HG03460 (cell line): Measurements from ENCODE around the gene XRCC4.
A peak's percentile ranks its signal among the peaks of the same experiment; 100 is the strongest.

Experiments used
- ATAC-seq: cut with Tn5 transposase; IDR thresholded peaks from one replicate; pipeline ENCODE4 v1.9.1; 2021; ENCODE audit not compliant: unreplicated experiment

XRCC4 gene

DNA sequence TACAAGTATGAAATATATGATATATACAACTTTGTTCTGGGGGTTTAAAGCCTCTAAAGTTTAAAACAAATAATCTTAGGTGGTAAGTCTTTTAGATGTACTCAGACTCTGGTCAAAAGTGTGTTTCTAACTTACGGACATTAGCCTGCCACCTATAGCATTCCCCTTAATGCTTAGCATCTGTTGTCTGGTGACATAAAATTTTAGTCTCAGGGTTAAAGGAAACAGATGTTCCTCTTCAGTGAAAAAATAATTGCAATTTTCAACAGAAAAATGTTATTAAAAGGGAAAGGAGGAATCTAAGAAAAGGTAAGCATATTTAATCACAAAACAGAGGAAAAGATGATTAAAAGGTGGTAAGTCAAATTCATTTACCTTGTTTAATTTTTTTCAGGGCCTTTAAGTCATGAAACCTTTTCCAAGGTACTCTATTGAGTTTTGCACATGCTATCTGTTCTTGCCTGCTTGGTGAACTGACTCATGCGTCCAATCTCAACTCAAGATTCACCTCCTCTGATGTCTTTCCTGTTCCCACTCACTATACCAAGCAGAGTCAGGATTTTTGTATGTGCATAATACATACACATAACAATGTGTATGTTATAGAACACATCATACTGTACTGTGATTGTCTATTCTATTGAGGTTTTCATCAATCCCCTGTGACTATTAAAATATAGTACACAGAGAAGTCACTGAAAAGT, 8.1 kb upstream of the XRCC4 start:
- ATAC-seq = no peak

DNA sequence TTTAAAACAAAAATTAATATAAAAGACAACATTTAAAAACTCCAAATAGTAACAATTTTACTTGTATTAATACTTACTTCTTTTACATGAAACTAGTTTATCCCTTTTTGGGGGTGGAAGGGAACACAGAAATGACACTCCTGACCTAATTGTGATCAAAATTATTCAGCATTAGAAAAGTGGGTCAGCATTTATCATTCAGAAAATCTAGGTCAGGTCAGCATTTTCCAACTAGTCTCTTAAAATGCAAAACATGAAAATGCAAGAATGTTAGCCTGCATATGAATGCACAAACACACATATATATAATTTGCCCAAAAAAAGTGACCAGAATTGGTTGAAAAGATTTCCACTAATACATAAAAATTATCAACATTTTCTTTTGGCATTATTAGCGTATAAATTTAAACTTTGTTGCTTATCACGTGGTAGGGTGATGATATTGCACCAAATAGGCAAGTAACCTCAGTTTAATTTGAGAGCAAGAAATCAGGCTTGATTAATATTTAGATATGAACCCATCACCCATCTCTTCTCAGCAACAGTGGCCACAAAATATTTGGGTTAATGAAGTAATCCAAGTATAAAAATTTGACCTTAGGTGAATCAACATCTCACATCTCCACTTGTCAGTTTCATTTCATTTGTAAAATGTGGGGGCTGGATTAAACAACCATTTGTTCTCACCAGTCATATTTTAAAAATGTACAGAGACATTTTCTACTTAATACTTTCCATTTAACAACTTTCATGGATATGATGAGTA, 5.9 kb upstream of the XRCC4 start:
- no peak for ATAC-seq

DNA sequence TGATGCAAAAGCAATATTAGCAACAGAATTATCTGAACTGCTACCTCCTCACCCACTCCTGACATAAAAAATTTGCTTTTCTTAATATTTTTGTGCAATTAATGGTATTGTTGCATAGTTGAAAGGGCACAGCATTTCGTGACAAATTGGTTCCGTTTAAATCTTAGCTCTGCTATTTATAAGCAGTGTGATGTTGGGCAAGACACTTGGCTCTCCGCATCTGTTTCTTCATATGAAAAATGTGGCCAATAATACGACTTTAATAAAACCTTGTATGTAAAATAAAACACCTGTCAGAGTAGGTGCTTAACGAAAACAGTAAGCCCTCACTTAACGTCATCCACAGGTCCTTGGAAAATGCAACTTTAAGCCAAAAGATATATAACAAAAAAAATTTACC, 4.4 kb upstream of the XRCC4 start:
- no peak for ATAC-seq

DNA sequence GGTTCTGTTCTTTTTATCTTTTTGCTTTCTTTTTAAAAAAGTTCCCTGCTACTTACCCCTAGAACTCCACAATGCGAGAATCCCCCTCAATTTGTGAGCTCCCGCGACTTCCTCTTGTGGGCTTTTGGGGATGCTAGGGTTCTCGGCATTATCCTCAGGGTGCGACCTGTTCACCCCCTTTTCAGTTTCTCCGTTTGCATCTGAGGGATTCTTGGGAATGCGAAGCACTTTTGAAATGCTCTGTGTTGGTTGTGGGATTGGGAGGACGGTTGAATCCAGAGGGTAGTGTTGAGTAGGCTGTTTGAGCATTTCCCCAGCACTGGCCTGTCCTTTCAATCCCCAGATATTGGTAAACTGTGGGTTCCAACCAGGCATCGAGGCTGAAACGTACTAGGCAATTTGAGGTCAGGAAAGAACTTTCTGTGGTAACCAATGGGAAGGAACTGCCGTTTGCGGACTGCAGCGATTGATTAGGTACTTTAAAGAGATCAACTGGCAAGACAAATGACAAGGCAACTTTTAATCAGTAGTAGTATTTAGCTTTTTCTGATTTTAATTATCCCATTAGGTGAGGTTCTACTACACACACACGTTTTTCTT, 415 bp downstream of the XRCC4 start:
- ATAC-seq = peak; percentile 12

DNA sequence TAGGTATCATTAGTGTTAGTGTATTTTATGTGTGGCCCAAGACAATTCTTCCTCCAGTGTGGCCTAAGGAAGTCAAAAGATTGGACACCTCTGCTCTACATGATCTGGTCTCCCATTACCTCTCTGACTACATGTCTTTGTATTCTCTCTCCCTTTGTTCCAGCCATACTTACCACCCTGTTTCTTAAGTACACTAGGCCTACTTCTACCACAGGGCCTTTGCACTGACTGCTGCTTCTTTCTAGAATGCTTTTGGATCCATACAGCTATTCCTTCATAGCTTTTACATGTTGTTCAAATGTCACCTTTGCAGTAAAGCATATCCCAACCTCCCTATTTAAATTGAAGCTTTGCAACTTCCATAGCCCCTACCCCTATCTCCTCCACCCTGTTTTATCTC, 5.4 kb downstream of the XRCC4 start:
- ATAC-seq = no peak

DNA sequence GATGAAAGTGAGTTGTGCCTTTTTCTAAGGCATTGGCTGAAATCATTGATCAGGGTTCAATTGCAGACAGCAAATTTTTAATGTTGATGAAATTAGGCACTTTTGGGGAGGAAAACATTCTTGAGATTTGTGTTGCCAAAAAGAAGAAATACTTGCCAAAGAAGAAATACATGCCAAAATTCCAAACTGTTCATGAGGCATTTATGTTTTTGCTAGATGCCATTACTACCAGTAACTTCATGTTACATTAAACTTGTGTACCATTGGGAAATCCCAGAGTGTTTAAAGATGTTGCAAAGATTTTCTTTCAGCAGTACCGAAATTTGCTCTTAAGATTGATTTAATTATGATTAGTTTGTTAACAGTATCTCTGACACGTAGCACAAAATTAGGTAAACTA, 7.0 kb downstream of the XRCC4 start:
- no peak for ATAC-seq

DNA sequence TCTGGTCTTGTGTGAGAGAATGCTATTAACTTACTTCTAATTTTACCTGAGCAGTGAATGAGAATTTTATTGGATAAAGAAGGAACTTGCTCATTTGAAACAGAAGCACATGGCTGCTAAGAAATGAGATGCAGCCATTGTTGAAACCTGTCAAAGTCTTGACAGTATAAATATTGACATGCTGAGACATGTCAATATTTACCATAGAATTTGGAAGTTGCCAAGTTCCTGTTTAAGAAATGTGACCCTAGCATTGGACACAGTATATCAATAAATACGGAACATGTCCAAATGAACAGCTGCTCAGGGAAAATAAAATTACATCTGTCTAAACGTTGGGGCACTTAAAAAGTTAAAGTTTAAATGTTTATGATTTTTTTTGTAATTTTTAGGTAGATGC, 7.8 kb downstream of the XRCC4 start:
- no peak for ATAC-seq

DNA sequence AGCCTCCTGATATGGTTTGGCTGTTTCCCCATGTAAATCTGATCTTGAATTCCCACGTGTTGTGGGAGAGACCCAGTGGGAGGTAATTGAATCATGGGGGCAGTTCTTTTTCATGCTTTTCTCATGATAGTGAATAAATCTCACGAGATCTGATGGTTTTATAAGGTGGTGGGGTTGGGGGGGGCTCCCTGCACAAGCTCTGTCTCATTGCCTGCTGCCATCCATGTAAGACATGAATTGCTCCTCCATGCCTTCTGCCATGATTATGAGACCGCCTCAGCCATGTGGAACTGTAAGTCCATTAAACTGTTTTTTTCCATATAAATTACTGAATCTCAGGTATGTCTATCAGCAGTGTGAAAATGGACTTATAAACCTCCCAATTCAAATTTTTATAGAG, 12.8 kb downstream of the XRCC4 start:
- no peak for ATAC-seq

DNA sequence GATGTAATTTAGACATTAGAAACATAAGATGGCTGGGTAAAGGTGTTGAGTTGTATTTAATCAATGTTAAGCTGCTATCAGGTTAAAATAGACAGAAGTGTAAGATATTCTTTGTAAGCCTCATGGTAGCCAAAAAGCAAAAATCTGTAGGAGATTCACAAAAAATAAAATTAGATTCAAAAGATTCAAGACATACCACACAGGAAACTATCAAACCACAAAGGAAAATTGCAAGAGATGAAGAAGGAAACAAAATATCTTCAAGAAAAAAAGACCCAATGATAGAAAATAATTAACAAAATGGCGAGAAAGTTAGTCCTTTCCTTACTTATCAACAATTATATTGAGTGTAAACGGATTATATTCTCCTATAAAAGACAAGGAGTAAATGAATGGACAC, 15.3 kb downstream of the XRCC4 start:
- no peak for ATAC-seq

DNA sequence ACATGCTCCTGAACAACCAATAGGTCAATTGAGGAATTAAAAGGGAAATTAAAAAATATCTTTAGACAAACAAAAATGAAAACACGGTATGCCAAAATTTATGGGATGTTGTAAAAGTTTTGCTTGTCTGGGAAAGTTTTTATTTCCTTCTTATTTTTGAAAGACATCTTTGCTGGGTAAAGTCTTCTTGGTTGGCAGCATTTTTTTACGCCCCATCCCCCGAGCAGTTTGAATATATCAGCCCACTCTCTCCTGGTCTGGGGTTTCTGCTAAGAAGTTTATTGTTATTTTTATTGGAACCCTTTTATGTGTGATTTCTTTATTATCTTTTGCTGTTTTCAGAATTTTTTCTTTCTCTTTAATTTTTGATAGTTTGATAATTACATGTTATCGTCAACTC, 16.3 kb downstream of the XRCC4 start:
- no peak for ATAC-seq

DNA sequence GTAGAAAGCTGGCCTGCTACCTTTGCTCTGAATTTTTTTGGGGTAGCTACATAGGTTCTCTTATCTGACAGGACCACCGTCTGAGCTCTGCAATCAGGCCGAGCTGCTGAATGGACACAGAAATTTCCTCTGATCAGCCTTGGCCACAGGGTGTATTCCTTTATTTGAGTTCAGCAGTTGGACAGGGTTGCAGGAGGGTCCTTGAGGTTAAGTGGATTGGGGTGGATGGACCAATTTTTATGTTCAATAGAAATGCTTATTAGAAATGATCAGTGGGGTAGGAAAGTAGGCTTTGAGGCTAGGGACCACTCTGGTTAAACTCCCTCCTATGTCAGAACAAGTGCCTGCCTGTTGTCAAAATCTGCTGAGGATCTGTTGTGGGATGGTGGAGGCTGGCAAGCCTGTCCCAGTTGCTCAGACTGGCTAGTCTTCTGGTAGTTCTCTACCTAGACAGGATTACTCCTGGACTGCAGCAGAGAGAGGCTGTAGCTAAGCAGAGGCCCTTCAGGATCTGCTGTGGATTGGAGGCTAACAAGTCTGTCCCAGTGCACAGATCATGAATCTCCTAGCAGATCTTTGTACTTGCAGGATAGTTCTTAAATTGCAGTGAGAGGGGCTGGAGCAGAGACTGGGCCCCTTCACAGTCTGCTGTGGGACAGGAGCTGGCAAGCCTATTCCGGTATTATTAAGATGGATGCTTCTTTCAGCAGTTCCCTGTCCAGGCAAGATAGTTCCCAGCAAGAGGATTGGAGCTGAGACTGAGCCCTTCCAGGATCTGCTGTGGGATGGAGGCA, 18.0 kb downstream of the XRCC4 start:
- ATAC-seq = no peak

DNA sequence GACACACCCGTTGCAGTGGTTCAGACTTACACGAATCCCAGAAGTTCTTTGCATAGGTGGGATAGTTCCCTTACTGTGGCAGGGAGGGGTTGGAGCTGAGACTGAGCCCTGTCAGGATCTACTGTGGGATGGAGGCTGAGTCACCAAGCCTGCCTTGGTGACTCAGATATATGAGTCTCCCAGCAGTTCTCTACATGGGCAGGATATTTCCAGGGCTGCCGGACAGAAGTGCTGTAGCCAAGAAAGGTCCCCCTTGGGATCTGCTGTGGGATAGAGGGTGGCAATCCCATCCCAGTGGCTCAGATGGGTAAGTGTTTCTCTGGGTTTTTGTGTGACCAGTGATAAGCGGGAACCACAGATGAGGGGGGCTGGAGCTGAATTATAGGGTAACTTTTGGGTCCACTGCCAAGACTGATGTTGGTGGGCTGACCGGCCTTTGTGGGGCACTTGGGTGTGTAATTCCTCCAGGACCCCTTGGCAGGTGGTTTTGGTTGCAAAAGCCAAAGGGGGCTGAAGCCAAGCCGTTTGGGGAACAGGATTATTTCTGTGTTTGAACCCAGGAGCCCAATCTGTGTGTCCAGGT, 18.7 kb downstream of the XRCC4 start:
- no peak for ATAC-seq

DNA sequence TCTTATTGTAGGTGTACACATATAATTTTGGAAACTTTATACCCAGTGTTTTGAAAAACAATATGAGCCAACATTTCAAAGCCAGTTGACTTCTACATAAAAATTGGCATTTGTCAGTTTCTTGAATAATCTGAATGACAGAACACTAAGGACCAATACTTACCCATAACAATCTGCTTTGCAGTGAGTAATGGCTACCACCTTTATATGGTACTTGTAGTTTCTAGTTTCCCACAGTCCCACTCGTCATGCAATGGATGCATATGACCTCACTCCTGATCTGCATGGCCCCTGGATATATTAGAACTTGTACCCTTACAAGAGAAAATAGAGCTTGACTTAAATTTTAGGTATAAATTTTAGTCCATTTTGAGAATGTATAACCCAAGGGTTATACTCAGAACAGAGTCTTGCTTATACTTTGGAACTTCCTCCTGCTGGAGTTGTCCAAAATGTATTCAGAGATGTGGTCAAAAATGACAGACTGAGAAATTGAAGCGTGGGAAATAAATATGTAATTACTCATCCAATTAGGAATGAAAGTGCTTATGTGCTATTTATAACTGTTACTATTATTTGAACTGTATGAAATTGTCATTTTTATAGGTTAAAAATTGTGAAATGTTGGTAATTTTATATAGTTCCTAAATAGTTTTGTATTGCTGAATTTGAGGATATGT, 19.5 kb downstream of the XRCC4 start:
- ATAC-seq = no peak

DNA sequence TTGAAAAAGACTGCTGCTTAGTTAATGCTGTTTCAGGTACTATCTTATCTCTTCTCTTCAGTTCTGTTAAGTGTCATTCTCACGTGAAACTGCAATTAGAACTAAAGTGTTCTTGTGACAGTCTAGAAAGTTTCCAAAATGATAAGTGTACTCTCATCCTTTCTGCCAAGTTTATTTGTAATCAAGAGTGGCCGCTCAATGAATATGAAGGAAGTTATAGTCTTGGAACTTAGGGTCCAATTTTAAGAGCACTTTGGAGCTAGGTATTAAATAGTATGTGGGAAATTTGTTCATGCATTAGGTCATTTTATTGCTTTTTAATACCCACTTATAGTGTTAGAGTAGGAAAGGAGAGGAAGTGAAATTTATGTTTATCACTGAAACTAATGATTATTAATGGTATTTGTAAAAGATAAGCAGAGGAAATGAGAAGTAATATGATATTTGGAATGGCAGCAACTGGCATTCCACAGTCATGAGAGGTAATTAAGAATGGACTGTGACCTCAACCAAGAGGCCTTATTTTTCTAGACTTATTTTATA, 20.4 kb downstream of the XRCC4 start:
- no peak for ATAC-seq

DNA sequence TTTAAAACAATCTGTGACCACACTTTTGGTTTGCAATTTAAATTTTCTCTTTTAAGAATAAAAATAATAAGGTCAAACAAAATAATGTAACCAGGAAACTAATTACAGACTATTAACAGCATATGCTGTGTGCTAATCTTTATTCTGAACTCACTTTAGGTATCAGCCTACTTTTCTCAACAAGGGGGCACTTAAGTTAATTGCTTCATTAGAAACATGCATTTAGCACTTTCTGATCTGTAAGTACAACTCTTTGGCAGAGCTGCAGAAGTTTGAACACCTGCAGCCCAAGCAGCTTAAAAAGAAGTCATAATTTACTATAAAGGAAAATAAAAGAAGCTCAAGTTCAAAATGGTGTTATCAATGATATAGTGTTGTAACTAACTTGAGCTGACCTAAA, 21.7 kb downstream of the XRCC4 start:
- no peak for ATAC-seq

DNA sequence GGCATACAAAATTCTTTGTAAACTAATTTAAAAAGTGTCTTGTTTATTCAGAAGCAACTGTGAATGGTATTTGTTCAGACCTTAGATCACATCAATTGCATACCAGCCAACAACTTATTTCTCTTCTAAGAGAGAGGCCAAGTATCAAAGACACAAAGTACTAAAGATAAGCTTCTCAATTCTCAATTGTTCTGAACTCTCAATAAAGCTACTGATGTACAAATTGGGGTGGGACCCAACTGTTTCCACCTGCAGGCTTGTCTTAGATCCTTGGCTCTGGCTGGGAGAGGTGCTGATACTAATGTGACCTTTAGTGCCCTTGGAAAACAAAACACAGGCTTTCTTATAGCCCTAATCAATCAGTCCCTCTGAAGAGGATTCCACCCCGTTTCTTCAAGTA, 22.1 kb downstream of the XRCC4 start:
- ATAC-seq = no peak

DNA sequence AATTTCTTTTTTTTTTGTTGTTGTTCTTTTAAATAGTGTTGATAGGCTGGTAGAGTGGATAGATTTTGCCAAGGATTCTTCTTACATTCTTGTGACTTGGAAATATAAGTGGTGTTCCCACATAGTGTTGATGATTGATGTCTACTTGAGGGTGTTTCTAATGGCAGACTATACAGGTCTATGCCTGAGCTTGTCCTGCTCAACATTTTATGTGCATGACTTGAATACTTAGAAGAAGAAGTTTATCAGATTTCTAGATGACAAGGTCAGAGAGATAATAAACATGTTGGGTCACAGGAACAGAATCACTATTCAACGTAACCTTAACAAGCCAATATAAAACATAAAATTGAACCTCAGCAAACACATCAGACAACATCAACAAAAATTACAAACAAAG, 24.2 kb downstream of the XRCC4 start:
- ATAC-seq = no peak

DNA sequence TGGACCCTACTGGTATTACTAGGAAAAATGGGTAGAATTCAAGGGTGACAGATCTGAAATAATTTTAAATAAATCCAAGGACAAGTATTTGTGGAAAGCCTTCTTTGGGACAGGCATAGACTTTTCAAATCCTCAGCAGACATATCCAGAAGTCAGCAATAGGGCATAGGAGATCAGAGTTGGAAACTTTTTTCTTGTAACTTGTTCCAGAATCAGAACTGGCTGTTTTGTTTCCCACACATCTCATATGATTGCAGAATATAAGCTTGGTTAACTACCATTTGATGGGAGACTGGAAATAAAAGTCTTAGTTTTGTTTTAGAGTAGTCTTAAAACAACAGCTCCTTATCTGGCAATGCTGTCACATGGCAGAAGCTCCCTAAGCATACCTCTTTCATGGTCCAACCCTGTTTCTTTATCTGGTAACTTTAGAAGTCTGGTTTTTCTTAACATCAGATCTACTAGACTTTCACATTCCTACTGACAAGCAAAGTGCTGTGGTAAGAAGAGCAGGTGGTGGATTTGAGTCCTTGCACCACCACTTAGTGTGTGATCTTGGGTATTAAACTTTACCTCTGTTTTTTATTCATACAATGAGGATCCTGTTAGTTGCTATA, 25.1 kb downstream of the XRCC4 start:
- ATAC-seq = no peak

DNA sequence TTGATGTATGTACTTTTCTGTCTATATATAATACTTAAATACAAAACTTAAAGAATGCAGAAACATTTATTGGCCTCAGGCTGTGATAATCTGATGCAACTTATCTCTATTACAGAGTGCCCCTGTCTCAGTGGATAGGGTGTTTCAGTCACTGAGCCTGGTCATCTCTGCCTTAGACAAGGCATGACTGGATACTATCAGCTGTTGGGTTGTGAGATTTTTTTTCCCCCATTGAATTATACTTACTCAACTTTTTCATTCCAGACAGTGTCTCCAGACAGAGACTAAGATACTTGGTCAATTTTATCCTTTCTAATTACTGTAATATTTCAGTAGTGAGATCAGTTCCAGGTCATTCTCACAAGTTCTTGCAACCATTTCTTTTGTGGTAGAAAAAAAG, 26.7 kb downstream of the XRCC4 start:
- no peak for ATAC-seq
